Measurements from ENCODE around the gene SLC16A10. TPM values are rescaled to one million over a fixed set of nuclear protein-coding genes. Genes with fewer than 3 reads are reported as not detected.

SLC16A10 gene
- total and polyA plus RNA-seq, 2 donors from 2014 or later = 3.7 to 5.9 TPM

DNA sequence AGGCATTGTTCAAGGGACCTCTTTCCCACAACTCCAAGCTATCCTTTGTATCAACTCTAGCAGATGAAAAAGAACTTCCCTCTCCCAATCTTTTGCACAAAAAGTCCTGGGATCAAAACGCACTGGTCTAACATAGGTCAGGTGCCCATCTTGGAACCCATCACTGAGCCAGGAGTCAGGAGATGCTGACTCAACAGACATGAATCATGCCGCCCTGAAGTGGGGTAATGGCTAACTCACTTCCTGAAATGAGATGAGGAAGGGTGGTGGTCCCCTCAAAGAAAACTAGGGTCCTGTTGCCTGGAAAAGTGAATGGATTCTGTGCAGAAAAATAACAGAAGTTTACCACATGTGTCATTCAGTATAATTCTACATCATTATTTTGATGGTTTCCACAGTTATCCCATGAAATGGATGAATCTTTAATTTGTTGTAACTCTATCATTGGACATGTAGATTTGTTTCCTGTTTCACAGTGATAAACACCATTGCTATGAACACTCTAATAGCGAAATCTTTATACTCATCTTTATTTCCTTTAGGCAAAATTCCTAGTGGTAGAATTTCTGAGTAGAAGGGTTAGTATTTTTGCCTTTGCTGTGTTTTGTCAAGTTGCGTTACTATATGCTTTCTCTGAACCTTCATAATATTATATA is 151.3 kb downstream of the SLC16A10 start:
- DNase-seq = no peak
- no peaks in the 10 kb centered on the region for H3K4me1 ChIP-seq (ENCODE audit: control insufficient read depth in 2 of 3, insufficient read depth in 2 of 3, low read depth in 1 of 3, low read length in 3 of 3)
- no peaks in the 10 kb centered on the region for H3K9me3 ChIP-seq (ENCODE audit: control insufficient read depth in 2 of 3, insufficient read depth in 1 of 3, low read length in 3 of 3)
- no peaks in the 10 kb centered on the region for H3K27me3 ChIP-seq (ENCODE audit: control insufficient read depth, insufficient read depth, low read length)
- H3K36me3 ChIP-seq (ENCODE audit: control insufficient read depth in 2 of 3, insufficient read depth in 3 of 3, low read length in 3 of 3) = no peaks in the 10 kb centered on the region
- TF ChIP-seq, protein P1, sequence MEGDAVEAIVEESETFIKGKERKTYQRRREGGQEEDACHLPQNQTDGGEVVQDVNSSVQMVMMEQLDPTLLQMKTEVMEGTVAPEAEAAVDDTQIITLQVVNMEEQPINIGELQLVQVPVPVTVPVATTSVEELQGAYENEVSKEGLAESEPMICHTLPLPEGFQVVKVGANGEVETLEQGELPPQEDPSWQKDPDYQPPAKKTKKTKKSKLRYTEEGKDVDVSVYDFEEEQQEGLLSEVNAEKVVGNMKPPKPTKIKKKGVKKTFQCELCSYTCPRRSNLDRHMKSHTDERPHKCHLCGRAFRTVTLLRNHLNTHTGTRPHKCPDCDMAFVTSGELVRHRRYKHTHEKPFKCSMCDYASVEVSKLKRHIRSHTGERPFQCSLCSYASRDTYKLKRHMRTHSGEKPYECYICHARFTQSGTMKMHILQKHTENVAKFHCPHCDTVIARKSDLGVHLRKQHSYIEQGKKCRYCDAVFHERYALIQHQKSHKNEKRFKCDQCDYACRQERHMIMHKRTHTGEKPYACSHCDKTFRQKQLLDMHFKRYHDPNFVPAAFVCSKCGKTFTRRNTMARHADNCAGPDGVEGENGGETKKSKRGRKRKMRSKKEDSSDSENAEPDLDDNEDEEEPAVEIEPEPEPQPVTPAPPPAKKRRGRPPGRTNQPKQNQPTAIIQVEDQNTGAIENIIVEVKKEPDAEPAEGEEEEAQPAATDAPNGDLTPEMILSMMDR (IDR thresholded peaks at IDR 0.05; ENCODE audit: borderline replicate concordance, extremely low read depth, insufficient read depth) = no peak
- no peak overlapping the region for H3K4me3 ChIP-seq (ENCODE audit: low read length in 3 of 3)
- FAIRE-seq = no peak
- intact Hi-C loops (cut with DNase I) = no loop called here
- H3K27ac ChIP-seq (ENCODE audit: low read depth in 2 of 2, low read length in 2 of 2) = no peak overlapping the region
- H3K9ac ChIP-seq (ENCODE audit: low read length in 3 of 3) = no peak overlapping the region

DNA sequence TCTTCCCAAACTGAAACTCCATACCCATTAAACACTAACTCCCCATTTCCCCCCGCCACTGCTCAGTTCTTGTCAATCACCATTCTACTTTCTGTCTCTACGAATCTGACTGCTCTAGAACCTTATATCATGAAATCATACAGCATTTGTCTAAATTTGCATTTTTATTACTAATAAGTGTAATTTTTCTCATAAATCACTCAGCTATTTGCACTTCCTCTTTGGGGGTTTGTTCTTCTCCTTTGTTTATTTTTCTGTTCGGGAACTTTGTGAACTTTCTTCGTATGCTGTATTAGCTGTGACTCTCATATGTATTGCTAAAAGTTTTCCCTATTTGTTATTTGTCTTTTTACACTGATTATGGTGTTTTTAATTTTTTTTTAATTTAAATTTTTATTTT is 152.2 kb downstream of the SLC16A10 start:
- Histone ChIP-seq H3K27ac (ENCODE audit: low read depth in 2 of 2, low read length in 2 of 2) (no peak overlapping the region), H3K27me3 (ENCODE audit: control insufficient read depth, insufficient read depth, low read length) (no peaks in the 10 kb centered on the region), H3K4me1 (ENCODE audit: control insufficient read depth in 2 of 3, insufficient read depth in 2 of 3, low read depth in 1 of 3, low read length in 3 of 3) (no peaks in the 10 kb centered on the region), H3K9ac (ENCODE audit: low read length in 3 of 3) (no peak overlapping the region), H3K36me3 (ENCODE audit: control insufficient read depth in 2 of 3, insufficient read depth in 3 of 3, low read length in 3 of 3) (no peaks in the 10 kb centered on the region), H3K4me3 (ENCODE audit: low read length in 3 of 3) (no peak overlapping the region), H3K9me3 (ENCODE audit: control insufficient read depth in 2 of 3, insufficient read depth in 1 of 3, low read length in 3 of 3) (no peaks in the 10 kb centered on the region)
- FAIRE-seq (no peak), DNase-seq (no peak)
- intact Hi-C loops (cut with DNase I) = no loop called here
- TF ChIP-seq, protein P1 (IDR thresholded peaks at IDR 0.05; ENCODE audit: borderline replicate concordance, extremely low read depth, insufficient read depth) = no peak

DNA sequence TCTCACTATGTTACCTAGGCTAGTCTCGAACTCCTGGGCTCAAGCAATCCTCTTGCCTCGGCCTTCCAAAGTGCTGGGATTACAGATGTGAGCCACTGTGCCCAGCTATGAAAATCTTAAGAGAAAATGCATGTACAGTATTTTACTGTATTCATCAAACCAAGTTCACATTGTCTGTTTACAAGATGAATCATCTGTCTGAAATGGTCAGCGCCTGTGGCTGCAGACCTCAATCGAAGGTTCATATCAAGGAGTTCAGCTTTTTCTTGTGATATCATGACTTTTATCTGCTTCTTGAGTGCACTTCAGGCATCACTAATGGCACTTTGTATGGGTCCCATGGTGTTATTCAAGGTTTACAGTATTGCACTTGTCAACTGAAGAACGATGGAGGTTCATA is 155.1 kb downstream of the SLC16A10 start:
- H3K9me3 ChIP-seq (ENCODE audit: control insufficient read depth in 2 of 3, insufficient read depth in 1 of 3, low read length in 3 of 3) = no peaks in the 10 kb centered on the region
- TF ChIP-seq, protein P1 (IDR thresholded peaks at IDR 0.05; ENCODE audit: borderline replicate concordance, extremely low read depth, insufficient read depth) = no peak
- DNase-seq (no peak), FAIRE-seq (no peak)
- no peak overlapping the region for H3K9ac ChIP-seq (ENCODE audit: low read length in 3 of 3)
- H3K27me3 ChIP-seq (ENCODE audit: control insufficient read depth, insufficient read depth, low read length) = no peaks in the 10 kb centered on the region
- no peak overlapping the region for H3K27ac ChIP-seq (ENCODE audit: low read depth in 2 of 2, low read length in 2 of 2)
- H3K4me1 ChIP-seq (ENCODE audit: control insufficient read depth in 2 of 3, insufficient read depth in 2 of 3, low read depth in 1 of 3, low read length in 3 of 3) = no peaks in the 10 kb centered on the region
- H3K36me3 ChIP-seq (ENCODE audit: control insufficient read depth in 2 of 3, insufficient read depth in 3 of 3, low read length in 3 of 3) = no peaks in the 10 kb centered on the region
- intact Hi-C loops (cut with DNase I) = no loop called here
- H3K4me3 ChIP-seq (ENCODE audit: low read length in 3 of 3) = no peak overlapping the region

GRCh38 chr6:111243095-111243494 is 155.8 kb downstream of the SLC16A10 start:
- TF ChIP-seq, protein P1 (IDR thresholded peaks at IDR 0.05; ENCODE audit: borderline replicate concordance, extremely low read depth, insufficient read depth) = no peak
- FAIRE-seq = no peak
- intact Hi-C loops (cut with DNase I) = no loop called here

More at GRCh38 chr6:111243095-111243494, 155.8 kb downstream of the SLC16A10 start:
- DNase-seq = no peak
- H3K36me3 ChIP-seq (ENCODE audit: control insufficient read depth in 2 of 3, insufficient read depth in 3 of 3, low read length in 3 of 3) = no peaks in the 10 kb centered on the region
- no peaks in the 10 kb centered on the region for H3K27me3 ChIP-seq (ENCODE audit: control insufficient read depth, insufficient read depth, low read length)
- no peak overlapping the region for H3K9ac ChIP-seq (ENCODE audit: low read length in 3 of 3)
- no peak overlapping the region for H3K4me3 ChIP-seq (ENCODE audit: low read length in 3 of 3)
- H3K27ac ChIP-seq (ENCODE audit: low read depth in 2 of 2, low read length in 2 of 2) = no peak overlapping the region
- no peaks in the 10 kb centered on the region for H3K9me3 ChIP-seq (ENCODE audit: control insufficient read depth in 2 of 3, insufficient read depth in 1 of 3, low read length in 3 of 3)
- H3K4me1 ChIP-seq (ENCODE audit: control insufficient read depth in 2 of 3, insufficient read depth in 2 of 3, low read depth in 1 of 3, low read length in 3 of 3) = no peaks in the 10 kb centered on the region
